Uterus (tissue), 4 donors: Measurements from ENCODE around the gene HECTD2. TPM values are rescaled to one million over a fixed set of nuclear protein-coding genes. Genes with fewer than 3 reads are reported as not detected.

Experiments
- DNase-seq, 2 donors: peaks; one replicate each; pipeline ENCODE4 v3.0.0-alpha.2; 2019 to 2020
- H3K27ac ChIP-seq, 2 donors: fragments of 200-600 bp; sonication (generic); 1 replicate in 1 of 2; 2 replicates in 1 of 2; pipeline ENCODE4 v1.5.1; 2016 to 2018
- H3K27me3 ChIP-seq, 2 donors: fragments of 200-600 bp; sonication (generic); one replicate each; pipeline ENCODE4 v1.5.1; 2018 to 2019; ENCODE audit warnings: control low read depth in 1 of 2
- H3K36me3 ChIP-seq, 2 donors: fragments of 200-600 bp; sonication (generic); one replicate each; pipeline ENCODE4 v1.5.1; 2019; ENCODE audit warnings: control low read depth in 1 of 2
- H3K4me1 ChIP-seq, 2 donors: fragments of 200-600 bp; sonication (generic); one replicate each; pipeline ENCODE4 v1.5.1; 2018 to 2019; ENCODE audit warnings: control low read depth in 1 of 2
- H3K4me3 ChIP-seq, 2 donors: fragments of 200-600 bp; sonication (generic); 1 replicate in 1 of 2; 2 replicates in 1 of 2; pipeline ENCODE4 v1.5.1; 2018 to 2019; ENCODE audit warnings: mild to moderate bottlenecking in 1 of 2
- H3K9me3 ChIP-seq, 2 donors: fragments of 200-600 bp; sonication (generic); one replicate each; pipeline ENCODE4 v1.5.1; 2019; ENCODE audit warnings: control low read depth in 1 of 2
- POLR2A ChIP-seq, 2 donors: fragments of 450-650 bp; IDR thresholded peaks; one replicate each; pipeline ENCODE4 v1.6.1; 2016; ENCODE audit warnings: antibody characterized with exemption in 2 of 2, mild to moderate bottlenecking in 1 of 2, moderate library complexity in 1 of 2
- intact Hi-C: fragments of 100-400 bp; cut with DNase I; formaldehyde crosslinking; loops from one replicate; pipeline ENCODE4 v1.15.1; 2023; ENCODE audit warnings: low total_unique reads
- total RNA-seq, 4 donors: library from RNA; depleted of rRNA in 3 of 4; stranded (reverse); fragments of >200 nt in 3 of 4; gene quantifications; one replicate each; pipeline versions ENCODE4 v1.1.0 to v1.2.4, GENCODE V29; 2014 to 2023
- TF ChIP-seq, protein P1 (sequence below), 4 experiments: fragments of 200-600 bp in 2 of 4; fragments of 450-650 bp in 2 of 4; sonication (generic) in 2 of 4; IDR thresholded peaks; one replicate each; pipeline ENCODE4 v1.5.1; 2016 to 2019; ENCODE audit warnings: antibody characterized with exemption in 4 of 4, mild to moderate bottlenecking in 2 of 4, moderate library complexity in 1 of 4
- donor health status: DM: yes; HTN: yes; CAD: no.

HECTD2 gene
- total RNA-seq, 4 donors from 2014 or later, result 21.0 to 65.7 (median 33.2) TPM

DNA sequence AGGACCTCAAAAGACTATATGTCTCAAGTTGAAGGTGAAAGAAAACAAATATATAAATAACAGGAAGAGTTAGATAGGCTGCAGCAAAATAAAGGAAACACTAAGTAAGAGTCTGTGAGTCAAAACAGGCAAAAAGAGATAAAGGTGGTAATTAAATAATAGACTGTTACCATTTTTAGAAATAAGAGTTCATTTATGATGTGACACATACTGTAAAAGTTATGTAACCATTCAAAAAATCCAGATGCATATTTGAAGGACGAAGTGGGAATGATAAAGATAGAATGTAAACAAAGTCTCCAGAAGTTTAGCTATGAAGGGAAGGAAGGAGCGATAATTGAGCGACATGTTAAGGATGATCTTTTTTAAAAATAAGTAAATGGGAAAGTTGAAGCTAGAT is 50.5 kb downstream of the HECTD2 start:
- Histone ChIP-seq H3K27ac (no peak overlapping the region), H3K9me3 (no peaks in the 10 kb centered on the region), H3K36me3 (peaks cover 0 to 3% of the 10 kb centered on the region in 2 donors), H3K27me3 (no peaks in the 10 kb centered on the region), H3K4me3 (no peak overlapping the region), H3K4me1 (no peaks in the 10 kb centered on the region)
- intact Hi-C loops, result no loop called here
- TF ChIP-seq, protein P1, sequence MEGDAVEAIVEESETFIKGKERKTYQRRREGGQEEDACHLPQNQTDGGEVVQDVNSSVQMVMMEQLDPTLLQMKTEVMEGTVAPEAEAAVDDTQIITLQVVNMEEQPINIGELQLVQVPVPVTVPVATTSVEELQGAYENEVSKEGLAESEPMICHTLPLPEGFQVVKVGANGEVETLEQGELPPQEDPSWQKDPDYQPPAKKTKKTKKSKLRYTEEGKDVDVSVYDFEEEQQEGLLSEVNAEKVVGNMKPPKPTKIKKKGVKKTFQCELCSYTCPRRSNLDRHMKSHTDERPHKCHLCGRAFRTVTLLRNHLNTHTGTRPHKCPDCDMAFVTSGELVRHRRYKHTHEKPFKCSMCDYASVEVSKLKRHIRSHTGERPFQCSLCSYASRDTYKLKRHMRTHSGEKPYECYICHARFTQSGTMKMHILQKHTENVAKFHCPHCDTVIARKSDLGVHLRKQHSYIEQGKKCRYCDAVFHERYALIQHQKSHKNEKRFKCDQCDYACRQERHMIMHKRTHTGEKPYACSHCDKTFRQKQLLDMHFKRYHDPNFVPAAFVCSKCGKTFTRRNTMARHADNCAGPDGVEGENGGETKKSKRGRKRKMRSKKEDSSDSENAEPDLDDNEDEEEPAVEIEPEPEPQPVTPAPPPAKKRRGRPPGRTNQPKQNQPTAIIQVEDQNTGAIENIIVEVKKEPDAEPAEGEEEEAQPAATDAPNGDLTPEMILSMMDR (IDR thresholded peaks at IDR 0.05), result no peak
- no peak for TF ChIP-seq POLR2A (IDR thresholded peaks at IDR 0.05)
- no peak for DNase-seq

DNA sequence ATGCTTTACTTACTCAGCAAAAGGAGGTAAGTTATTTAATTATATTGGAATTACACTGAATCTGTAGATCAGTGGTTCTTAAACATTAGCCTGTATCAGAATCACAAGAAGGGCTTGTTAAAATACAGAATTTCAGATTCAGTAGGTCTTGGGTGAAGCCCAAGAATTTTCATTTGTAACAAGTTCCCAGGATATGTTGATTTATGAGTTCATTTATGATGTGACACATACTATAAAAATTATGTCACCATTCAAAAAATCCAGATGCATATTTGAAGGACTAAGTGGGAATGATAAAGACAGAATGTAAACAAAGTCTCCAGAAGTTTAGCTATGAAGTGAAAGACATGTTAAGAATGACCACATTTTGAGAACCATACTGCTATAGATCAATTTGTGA is 52.3 kb downstream of the HECTD2 start:
- H3K9me3 ChIP-seq, result no peaks in the 10 kb centered on the region
- no peak for DNase-seq
- peaks cover 0 to 3% of the 10 kb centered on the region in 2 donors for H3K36me3 ChIP-seq
- intact Hi-C loops, result no loop called here
- TF ChIP-seq, protein P1 (IDR thresholded peaks at IDR 0.05), result no peak
- no peak for TF ChIP-seq POLR2A (IDR thresholded peaks at IDR 0.05)
- H3K4me3 ChIP-seq, result no peak overlapping the region
- H3K4me1 ChIP-seq, result no peaks in the 10 kb centered on the region
- no peak overlapping the region for H3K27ac ChIP-seq
- H3K27me3 ChIP-seq, result no peaks in the 10 kb centered on the region

DNA sequence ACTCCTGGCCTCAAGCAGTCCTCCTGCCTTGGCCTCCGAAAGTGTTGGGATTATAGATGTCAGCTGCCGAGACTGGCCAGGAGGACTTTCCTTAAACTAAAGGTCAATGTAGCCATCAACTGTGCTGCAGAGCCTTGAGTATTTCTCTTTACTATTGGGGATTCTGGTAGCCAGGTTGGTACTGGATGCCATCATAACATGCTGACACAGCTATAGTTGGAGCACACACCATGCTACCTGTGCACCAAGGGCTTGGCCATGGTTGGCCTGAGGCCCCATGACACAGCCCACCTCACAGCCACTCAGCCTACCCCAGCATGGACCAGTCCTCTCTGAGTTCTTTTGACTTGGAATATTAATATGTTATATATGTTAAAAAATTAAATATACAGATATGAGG is 54.4 kb downstream of the HECTD2 start:
- TF ChIP-seq, protein P1 (IDR thresholded peaks at IDR 0.05), result no peak
- TF ChIP-seq POLR2A (IDR thresholded peaks at IDR 0.05), result no peak
- Histone ChIP-seq H3K9me3 (no peaks in the 10 kb centered on the region), H3K4me1 (no peaks in the 10 kb centered on the region), H3K36me3 (peaks cover 0 to 3% of the 10 kb centered on the region in 2 donors), H3K27ac (no peak overlapping the region), H3K27me3 (no peaks in the 10 kb centered on the region), H3K4me3 (no peak overlapping the region)
- DNase-seq, result no peak
- intact Hi-C loops, result no loop called here

DNA sequence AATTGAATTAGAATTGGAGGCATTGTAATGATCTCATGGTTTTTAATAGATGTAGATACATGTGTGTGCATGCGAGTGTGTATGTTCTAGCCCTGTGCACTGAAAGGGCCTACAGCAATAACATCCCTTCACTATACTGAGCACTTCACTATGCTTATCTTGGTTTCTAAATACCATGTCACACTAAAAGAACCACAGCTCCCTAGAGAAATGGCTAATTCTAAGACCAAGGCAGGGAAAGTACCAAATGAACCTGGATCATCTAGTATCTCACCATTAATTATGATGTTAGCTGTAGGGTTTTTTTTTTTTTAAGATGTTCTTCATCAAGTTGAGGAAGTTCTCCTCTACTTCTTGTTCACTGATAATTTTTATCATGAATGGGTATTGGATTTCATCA is 55.1 kb downstream of the HECTD2 start:
- DNase-seq, result no peak
- H3K9me3 ChIP-seq, result no peaks in the 10 kb centered on the region
- intact Hi-C loops, result no loop called here
- no peaks in the 10 kb centered on the region for H3K27me3 ChIP-seq
- no peak for TF ChIP-seq POLR2A (IDR thresholded peaks at IDR 0.05)
- TF ChIP-seq, protein P1 (IDR thresholded peaks at IDR 0.05), result no peak
- H3K4me1 ChIP-seq, result no peaks in the 10 kb centered on the region
- H3K36me3 ChIP-seq, result peaks cover 0 to 3% of the 10 kb centered on the region in 2 donors
- no peak overlapping the region for H3K27ac ChIP-seq
- no peak overlapping the region for H3K4me3 ChIP-seq

DNA sequence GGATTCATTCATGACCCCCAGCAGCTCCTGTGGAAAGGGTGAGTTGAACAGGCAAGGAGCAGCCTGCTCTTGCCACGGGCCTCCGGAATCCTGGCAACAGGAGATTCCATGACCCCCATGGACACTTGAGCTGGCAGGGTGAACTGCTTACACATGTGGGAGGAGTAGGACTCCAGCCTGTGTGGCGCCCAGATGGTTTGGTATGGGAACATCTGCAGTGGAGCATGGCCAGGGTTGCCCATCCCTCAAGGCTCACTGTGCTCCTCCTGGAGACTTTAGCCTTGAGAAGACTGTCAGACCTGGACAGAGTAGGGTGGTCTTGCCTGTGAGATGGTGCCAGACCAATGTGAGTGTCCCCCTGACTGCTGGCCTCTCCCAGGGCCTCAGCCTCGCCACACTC is 57.0 kb downstream of the HECTD2 start:
- intact Hi-C loops, result no loop called here
- Histone ChIP-seq H3K27ac (no peak overlapping the region), H3K4me1 (no peaks in the 10 kb centered on the region), H3K27me3 (no peaks in the 10 kb centered on the region), H3K9me3 (no peaks in the 10 kb centered on the region), H3K4me3 (no peak overlapping the region), H3K36me3 (peaks cover 0 to 3% of the 10 kb centered on the region in 2 donors)
- DNase-seq, result no peak
- TF ChIP-seq, protein P1 (IDR thresholded peaks at IDR 0.05), result no peak
- no peak for TF ChIP-seq POLR2A (IDR thresholded peaks at IDR 0.05)
